ENCODE measurements around the gene TEX29.

TEX29 gene

GRCh38 chr13:111372651-111373425, 52.4 kb downstream of the TEX29 start:
- no peak for DNase-seq

GRCh38 chr13:111373486-111373885, 53.0 kb downstream of the TEX29 start:
- DNase-seq = no peak

- DNase-seq = no peak
Observed at GRCh38 chr13:111380431-111380830, 60.0 kb downstream of the TEX29 start.

DNA sequence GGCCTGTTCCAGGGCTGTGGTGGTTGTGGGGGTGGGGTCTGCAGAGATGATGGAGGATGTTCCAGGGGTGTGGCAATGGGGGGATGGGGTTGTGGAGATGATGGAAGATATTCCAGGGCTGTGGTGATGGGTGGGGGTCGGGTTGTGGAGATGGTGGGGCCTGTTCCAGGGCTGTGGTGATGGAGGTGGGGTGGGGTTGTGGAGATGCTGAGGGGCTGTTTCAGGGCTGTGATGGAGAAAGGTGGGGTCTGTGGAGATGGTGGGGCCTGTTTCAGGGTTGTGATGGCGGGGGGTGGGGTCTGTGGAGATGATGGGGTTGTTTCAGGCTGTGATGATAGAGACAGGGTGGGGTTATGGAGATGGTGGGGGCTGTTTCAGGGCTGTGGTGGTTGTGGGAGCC, 62.0 kb downstream of the TEX29 start:
- no peak for DNase-seq

GRCh38 chr13:111382877-111383276, 62.4 kb downstream of the TEX29 start:
- DNase-seq = no peak

DNA sequence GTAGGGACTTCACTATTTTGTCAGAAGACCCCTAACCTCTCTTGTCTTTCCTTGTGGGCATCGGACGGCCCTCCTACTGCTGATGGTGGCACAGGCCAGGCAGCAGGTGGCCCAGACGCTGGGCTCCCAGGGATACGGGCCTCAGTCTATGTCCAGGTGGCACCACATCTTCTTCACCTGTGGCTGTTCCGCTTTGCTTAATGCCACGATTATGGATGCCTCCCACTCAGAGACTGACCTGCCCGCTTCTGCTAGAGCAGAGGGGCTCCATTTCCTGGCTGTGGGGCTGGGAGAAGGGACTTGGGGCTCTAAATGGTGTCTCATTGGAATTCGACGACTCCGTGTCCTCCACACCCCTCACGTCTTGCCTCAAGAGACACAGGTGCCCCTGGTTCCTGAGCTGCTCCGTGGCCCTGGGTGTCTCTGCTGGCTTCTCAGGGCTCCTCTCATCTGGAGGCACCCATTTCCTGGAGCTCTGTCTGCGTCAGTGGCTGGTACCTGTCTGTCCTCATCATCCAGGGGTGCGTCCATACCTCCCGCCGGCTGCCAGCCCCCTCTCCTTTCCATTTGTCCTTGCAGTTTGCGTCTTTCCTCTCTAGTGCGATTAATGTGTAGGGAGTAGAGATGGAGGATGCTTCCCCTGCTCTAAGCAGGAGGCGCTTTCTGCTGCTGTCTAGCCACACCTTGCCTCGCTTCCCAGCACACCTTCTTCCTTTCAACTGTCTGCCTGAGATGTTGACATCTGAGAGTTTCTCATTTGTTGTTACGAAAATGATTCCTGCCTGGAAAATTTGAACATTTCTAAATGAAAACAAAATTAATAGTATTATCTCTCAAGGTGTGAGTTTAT, 63.4 kb downstream of the TEX29 start:
- DNase-seq = no peak

GRCh38 chr13:111384441-111385182, 64.2 kb downstream of the TEX29 start:
- no peak for DNase-seq

- no peak for DNase-seq
Observed at GRCh38 chr13:111385183-111385857, 64.9 kb downstream of the TEX29 start.

- DNase-seq = no peak
Observed at GRCh38 chr13:111387026-111387871, 66.8 kb downstream of the TEX29 start.

DNA sequence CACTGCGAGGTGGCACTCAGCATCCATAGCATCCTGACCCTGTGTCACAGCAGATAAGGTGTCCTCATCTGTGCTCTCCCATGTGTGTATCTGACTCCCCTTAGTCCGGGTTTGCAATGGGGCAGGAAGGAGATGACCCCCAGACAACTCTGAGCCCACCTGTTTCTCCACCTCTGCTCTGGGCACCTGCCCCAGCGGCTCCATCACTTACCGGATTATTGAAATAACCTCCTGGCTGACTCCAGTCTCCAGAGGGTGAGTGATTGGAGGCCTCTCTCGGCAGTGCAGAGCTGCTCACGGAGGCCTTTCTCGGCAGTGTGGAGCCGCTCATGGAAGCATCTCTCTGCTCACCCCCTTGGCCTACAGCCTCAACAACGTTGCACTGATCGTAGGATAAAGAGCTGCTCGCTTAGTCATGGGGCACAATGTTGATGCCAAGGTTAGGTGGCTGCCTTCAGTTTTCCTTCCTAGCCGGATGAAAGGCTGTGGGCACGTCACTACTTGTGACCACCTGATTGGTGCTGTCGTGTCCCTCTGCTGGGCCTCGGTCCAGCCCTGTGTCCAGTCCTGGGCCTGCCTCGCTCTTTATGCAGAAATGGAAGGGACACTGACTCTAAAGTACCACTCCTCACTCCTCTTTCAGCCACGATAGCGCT, 67.6 kb downstream of the TEX29 start:
- DNase-seq = no peak

DNA sequence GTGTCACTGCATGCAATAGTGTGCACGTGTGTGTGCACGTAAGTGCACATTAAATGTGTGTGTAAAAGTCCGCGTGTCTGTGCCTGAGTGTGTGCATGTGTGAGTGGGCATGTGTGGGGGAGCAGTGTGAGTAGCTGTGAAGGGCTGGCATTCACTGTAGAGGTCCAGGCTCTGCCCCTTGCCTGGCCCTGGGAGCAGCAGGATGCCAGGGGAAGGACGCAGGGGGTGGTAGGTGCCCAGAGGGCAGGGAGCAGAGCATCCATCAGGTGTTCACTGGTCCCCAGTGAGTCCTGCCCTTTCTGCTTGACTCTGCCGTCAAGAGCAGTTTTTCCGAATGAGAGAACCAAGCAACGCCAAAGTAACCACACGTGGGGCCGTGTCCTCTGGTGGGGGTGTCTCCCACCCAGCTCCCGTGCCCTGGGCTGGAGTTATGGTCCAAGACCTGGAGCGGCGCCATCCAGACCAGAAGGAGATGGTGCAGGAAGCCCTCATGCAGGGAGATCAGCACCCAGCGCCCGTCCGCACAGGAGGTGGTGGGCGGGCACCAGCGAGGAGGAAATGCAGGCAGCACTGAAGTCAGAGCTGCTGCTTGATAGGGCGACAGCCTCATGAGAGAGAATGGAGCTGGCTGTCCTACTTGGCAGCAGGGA, 68.5 kb downstream of the TEX29 start:
- DNase-seq = peak; percentile 9

GRCh38 chr13:111389621-111390521, 69.4 kb downstream of the TEX29 start:
- no peak for DNase-seq

DNA sequence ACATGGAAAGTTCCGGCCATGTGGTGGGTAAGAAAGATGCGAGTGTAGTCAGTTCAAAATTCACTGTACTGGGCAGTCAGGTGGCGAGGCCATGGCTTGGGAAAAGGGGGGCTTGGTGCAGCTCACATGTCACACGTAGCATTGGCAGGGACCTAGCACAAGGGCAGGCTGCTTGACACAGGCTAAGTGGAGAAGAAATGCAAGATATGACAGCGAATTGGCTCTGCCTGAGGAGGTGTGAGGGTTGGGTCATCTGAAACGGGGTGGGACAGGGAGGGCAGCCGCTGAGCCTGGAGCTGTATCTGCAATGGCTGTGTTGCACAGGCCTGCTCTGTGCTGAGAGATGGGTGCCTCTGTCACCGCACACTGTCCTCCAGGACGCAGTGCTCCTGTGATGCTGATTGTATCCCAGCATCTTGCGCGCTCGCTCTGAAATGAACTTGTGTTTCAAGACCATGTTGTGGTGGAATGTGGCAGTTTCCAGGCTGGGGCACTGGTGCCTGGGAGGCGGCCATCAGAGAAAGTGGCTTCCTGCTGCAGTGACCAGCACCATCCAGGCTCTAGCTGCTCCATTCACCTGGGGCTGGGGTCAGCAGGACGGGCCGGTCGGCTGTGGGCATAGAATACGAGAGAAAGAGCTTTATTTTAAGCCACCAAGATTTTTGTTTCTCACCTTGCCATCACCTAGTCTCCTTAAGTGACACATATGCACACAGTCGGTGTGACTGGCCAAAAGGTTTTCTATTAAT, 70.3 kb downstream of the TEX29 start:
- no peak for DNase-seq

DNA sequence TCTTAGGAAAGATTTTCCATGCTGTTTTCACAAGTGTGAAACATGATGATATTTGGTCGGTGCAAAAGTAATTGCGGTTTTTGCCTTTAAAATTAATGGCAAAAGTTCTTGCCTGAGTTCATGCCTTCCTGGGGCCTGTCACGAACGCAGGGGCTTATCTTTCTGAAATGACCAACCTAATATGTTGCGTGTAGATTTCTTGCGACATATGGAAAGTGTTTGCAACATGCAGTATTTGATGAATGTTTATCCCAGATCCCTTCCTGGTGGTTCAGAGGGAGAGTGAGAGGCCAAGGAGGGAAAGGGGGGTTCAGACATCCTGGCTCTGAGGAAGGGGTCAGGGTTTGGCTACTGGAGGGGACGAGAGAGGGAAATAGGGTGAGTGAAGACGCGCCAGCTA, 72.0 kb downstream of the TEX29 start:
- no peak for DNase-seq

DNA sequence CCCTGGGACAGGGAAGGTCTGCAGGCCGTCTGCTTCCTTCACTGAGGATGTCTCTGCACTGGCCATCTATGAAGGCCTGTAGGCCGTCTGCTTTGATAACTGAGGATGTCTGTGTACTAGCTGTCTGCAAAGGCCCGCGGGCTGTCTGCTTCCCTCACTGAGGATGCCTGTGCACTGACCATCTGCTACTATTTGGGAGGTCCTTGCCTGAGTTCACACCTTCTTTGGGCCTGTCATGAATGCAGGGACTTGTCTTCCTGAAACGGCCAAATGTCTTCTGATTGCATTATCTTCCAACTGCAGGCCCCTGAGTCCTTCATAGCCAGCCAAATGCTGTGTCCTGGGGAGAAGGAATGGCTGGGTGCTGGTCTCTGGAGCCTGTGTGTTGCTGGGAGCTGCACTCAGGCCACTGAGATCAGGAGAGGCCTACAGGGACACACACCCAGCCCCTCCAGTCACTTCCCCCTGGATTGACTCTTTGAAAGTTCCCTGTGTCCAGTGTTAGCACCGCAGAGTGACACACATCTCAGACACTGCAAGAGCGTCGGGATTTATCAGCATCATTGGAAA, 72.9 kb downstream of the TEX29 start:
- no peak for DNase-seq
